ENCODE data around the gene FHIT. TPM values are rescaled to one million over a fixed set of nuclear protein-coding genes. Genes with fewer than 3 reads are reported as not detected.

FHIT gene
- total and polyA plus RNA-seq, 7 donors, result 0.98 to 10.4 (median 4.0) TPM

DNA sequence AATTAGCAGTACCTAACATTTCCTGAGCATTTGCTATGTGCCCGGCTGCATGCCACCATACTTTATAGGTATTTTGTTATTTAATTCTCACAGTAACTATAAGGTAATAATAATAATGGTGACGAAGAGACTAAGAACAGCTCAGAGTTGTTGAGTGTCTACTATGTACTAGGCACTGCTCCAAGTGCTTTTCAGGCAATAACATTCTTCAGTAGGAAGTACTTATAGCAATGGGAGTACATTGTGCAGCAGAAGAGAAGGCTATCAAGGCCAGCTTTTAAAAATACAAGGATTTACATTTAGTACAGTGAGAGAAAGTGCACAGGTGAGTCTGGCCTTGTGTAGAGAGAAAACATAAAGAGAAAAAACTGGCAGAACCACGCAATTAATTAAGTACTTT, 647.4 kb downstream of the FHIT start:
- no peaks in the 10 kb centered on the region for H3K36me3 ChIP-seq (ENCODE audit: insufficient read depth in 1 of 2, low read depth in 1 of 2)
- DNase-seq (no peak), ATAC-seq (no peak)
- intact Hi-C loops (cut with DNase I), result no loop called here
- H3K9me3 ChIP-seq, result no peaks in the 10 kb centered on the region
- no peak for TF ChIP-seq CTCF (IDR thresholded peaks at IDR 0.05)
- H3K4me1 ChIP-seq, result no peaks in the 10 kb centered on the region
- no peak overlapping the region for H3K27ac ChIP-seq
- H3K27me3 ChIP-seq (ENCODE audit: insufficient read depth in 3 of 3, low read length in 2 of 3), result no peaks in the 10 kb centered on the region
- no peak overlapping the region for H3K4me3 ChIP-seq
- 81 to 93% (median 90%) methylated on average over 3 of the region's 3 CpGs for WGBS, 3 donors

GRCh38 chr3:60600848-60601247, 650.4 kb downstream of the FHIT start:
- no peak overlapping the region for H3K4me3 ChIP-seq
- no peak for DNase-seq
- H3K9me3 ChIP-seq, result no peaks in the 10 kb centered on the region
- ATAC-seq, result no peak
- 93 to 95% (median 94%) methylated on average over 4 of the region's 4 CpGs for WGBS, 3 donors
- no peaks in the 10 kb centered on the region for H3K27me3 ChIP-seq (ENCODE audit: insufficient read depth in 3 of 3, low read length in 2 of 3)
- H3K36me3 ChIP-seq (ENCODE audit: insufficient read depth in 1 of 2, low read depth in 1 of 2), result no peaks in the 10 kb centered on the region
- intact Hi-C loops (cut with DNase I), result no loop called here
- no peak overlapping the region for H3K27ac ChIP-seq
- no peaks in the 10 kb centered on the region for H3K4me1 ChIP-seq
- TF ChIP-seq CTCF (IDR thresholded peaks at IDR 0.05), result no peak

DNA sequence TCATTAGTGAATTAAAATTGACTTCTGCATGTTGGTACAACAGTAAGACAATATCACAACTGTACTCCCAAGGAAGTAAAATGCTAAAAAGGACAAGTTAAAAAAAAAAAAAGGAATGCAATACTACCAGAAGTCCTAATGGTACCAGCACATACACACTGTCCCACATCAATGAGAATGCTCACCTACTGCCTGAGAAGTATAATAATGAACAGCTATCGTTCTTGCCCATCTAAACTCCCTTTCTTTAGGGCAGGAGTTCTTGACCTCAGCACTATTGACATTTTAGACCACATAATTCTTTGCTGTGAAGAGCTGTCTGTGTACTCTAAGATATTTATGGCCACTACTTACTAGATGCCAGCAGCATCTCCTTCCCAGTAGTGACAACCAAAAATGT, 651.7 kb downstream of the FHIT start:
- Histone ChIP-seq H3K4me3 (no peak overlapping the region), H3K4me1 (no peaks in the 10 kb centered on the region), H3K27me3 (ENCODE audit: insufficient read depth in 3 of 3, low read length in 2 of 3) (peaks cover 0 to 2% (median 0%) of the 10 kb centered on the region in 3 donors), H3K9me3 (no peaks in the 10 kb centered on the region), H3K27ac (no peak overlapping the region), H3K36me3 (ENCODE audit: insufficient read depth in 1 of 2, low read depth in 1 of 2) (no peaks in the 10 kb centered on the region)
- no peak for ATAC-seq
- intact Hi-C loops (cut with DNase I), result no loop called here
- no peak for DNase-seq
- TF ChIP-seq CTCF (IDR thresholded peaks at IDR 0.05), result no peak
- 54 to 90% (median 61%) methylated on average over 1 of the region's 1 CpG for WGBS, 3 donors

DNA sequence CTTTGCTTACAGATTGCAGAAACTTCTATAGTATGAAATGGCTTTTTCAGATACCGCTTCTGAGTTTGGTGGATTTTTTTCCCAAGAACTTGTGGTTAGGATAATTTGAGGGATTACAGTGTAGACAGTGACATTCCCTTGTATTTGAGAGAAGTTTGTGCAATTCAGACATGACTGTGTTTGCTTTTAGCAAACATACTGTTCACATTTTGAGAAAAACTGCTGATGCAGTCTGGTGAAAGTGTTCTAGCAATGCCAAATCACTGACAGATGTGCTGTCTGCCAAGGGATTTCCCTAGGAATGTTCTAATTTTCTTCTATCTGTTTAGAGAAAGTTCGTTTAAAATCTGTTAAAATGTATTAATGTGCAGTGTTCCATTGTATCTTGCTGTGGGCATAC, 652.6 kb downstream of the FHIT start:
- Histone ChIP-seq H3K4me3 (no peak overlapping the region), H3K27me3 (ENCODE audit: insufficient read depth in 3 of 3, low read length in 2 of 3) (peaks cover 0 to 2% (median 0%) of the 10 kb centered on the region in 3 donors), H3K27ac (no peak overlapping the region), H3K36me3 (ENCODE audit: insufficient read depth in 1 of 2, low read depth in 1 of 2) (no peaks in the 10 kb centered on the region), H3K4me1 (no peaks in the 10 kb centered on the region), H3K9me3 (no peaks in the 10 kb centered on the region)
- no peak for TF ChIP-seq CTCF (IDR thresholded peaks at IDR 0.05)
- ATAC-seq (no peak), DNase-seq (no peak)
- 50 to 54% (median 52%) methylated on average over 2 of the region's 2 CpGs for whole genome bisulfite sequencing, 3 donors
- intact Hi-C loops (cut with DNase I), result no loop called here

GRCh38 chr3:60594025-60594424, 657.2 kb downstream of the FHIT start:
- peak in 3 of 4 donors; percentile 50 to 72 (median 59) for ATAC-seq
- no peak for TF ChIP-seq CTCF (IDR thresholded peaks at IDR 0.05)

More at GRCh38 chr3:60594025-60594424, 657.2 kb downstream of the FHIT start:
- H3K4me1 ChIP-seq, result no peaks in the 10 kb centered on the region
- peaks cover 0 to 2% (median 0%) of the 10 kb centered on the region in 3 donors for H3K27me3 ChIP-seq (ENCODE audit: insufficient read depth in 3 of 3, low read length in 2 of 3)
- H3K9me3 ChIP-seq, result no peaks in the 10 kb centered on the region
- 16 to 26% (median 18%) methylated on average over 6 of the region's 6 CpGs for WGBS, 3 donors
- intact Hi-C loops (cut with DNase I), result no loop called here
- no peaks in the 10 kb centered on the region for H3K36me3 ChIP-seq (ENCODE audit: insufficient read depth in 1 of 2, low read depth in 1 of 2)
- H3K27ac ChIP-seq, result no peak overlapping the region
- H3K4me3 ChIP-seq, result no peak overlapping the region
- peak; percentile 61 to 80 for DNase-seq

Data from psoas muscle (tissue), 8 donors.